Uterus (tissue), 4 donors: Measurements from ENCODE around the gene MS4A6A. TPM values are rescaled to one million over a fixed set of nuclear protein-coding genes. Genes with fewer than 3 reads are reported as not detected.

Source experiments
- DNase-seq, 2 donors: peaks; one replicate each; pipeline ENCODE4 v3.0.0-alpha.2; 2019 to 2020
- H3K27ac ChIP-seq, 2 donors: fragments of 200-600 bp; sonication (generic); 1 replicate in 1 of 2; 2 replicates in 1 of 2; pipeline ENCODE4 v1.5.1; 2016 to 2018
- H3K27me3 ChIP-seq, 2 donors: fragments of 200-600 bp; sonication (generic); one replicate each; pipeline ENCODE4 v1.5.1; 2018 to 2019; ENCODE audit warnings: control low read depth in 1 of 2
- H3K36me3 ChIP-seq, 2 donors: fragments of 200-600 bp; sonication (generic); one replicate each; pipeline ENCODE4 v1.5.1; 2019; ENCODE audit warnings: control low read depth in 1 of 2
- H3K4me1 ChIP-seq, 2 donors: fragments of 200-600 bp; sonication (generic); one replicate each; pipeline ENCODE4 v1.5.1; 2018 to 2019; ENCODE audit warnings: control low read depth in 1 of 2
- H3K4me3 ChIP-seq, 2 donors: fragments of 200-600 bp; sonication (generic); 1 replicate in 1 of 2; 2 replicates in 1 of 2; pipeline ENCODE4 v1.5.1; 2018 to 2019; ENCODE audit warnings: mild to moderate bottlenecking in 1 of 2
- H3K9me3 ChIP-seq, 2 donors: fragments of 200-600 bp; sonication (generic); one replicate each; pipeline ENCODE4 v1.5.1; 2019; ENCODE audit warnings: control low read depth in 1 of 2
- POLR2A ChIP-seq, 2 donors: fragments of 450-650 bp; IDR thresholded peaks; one replicate each; pipeline ENCODE4 v1.6.1; 2016; ENCODE audit warnings: antibody characterized with exemption in 2 of 2, mild to moderate bottlenecking in 1 of 2, moderate library complexity in 1 of 2
- intact Hi-C: fragments of 100-400 bp; cut with DNase I; formaldehyde crosslinking; loops from one replicate; pipeline ENCODE4 v1.15.1; 2023; ENCODE audit warnings: low total_unique reads
- total RNA-seq, 4 donors: library from RNA; depleted of rRNA in 3 of 4; stranded (reverse); fragments of >200 nt in 3 of 4; gene quantifications; one replicate each; pipeline versions ENCODE4 v1.1.0 to v1.2.4, GENCODE V29; 2014 to 2023
- TF ChIP-seq, protein P1 (sequence below), 4 experiments: fragments of 200-600 bp in 2 of 4; fragments of 450-650 bp in 2 of 4; sonication (generic) in 2 of 4; IDR thresholded peaks; one replicate each; pipeline ENCODE4 v1.5.1; 2016 to 2019; ENCODE audit warnings: antibody characterized with exemption in 4 of 4, mild to moderate bottlenecking in 2 of 4, moderate library complexity in 1 of 4
- donor health status: DM: yes; HTN: yes; CAD: no.

MS4A6A gene
- total RNA-seq, 4 donors from 2014 or later: 35.2 to 51.7 (median 40.3) TPM

DNA sequence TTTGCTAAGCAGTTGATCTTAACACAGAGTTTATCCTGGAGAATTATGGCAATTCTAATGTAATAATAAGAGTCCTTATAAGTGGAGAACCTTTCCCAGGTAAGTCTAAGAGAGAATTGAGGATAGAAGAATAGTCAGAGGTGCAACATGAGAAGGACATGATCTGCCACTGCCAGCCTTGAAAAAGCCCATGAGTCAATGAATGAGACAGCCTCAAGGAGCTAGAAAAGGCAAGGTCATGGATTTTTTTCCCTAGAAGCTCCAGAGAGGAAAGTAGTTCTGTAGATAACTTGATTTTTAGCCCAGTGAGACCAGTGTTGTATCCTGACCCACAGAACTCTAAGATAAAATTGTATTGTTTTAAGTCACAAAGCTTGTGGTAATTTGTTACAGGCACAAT is 16.9 kb downstream of the MS4A6A start:
- no peak overlapping the region for H3K4me3 ChIP-seq
- H3K9me3 ChIP-seq: no peaks in the 10 kb centered on the region
- H3K4me1 ChIP-seq: no peaks in the 10 kb centered on the region
- intact Hi-C loops: no loop called here
- no peak overlapping the region for H3K27ac ChIP-seq
- no peaks in the 10 kb centered on the region for H3K27me3 ChIP-seq
- H3K36me3 ChIP-seq: no peaks in the 10 kb centered on the region
- TF ChIP-seq, protein P1, sequence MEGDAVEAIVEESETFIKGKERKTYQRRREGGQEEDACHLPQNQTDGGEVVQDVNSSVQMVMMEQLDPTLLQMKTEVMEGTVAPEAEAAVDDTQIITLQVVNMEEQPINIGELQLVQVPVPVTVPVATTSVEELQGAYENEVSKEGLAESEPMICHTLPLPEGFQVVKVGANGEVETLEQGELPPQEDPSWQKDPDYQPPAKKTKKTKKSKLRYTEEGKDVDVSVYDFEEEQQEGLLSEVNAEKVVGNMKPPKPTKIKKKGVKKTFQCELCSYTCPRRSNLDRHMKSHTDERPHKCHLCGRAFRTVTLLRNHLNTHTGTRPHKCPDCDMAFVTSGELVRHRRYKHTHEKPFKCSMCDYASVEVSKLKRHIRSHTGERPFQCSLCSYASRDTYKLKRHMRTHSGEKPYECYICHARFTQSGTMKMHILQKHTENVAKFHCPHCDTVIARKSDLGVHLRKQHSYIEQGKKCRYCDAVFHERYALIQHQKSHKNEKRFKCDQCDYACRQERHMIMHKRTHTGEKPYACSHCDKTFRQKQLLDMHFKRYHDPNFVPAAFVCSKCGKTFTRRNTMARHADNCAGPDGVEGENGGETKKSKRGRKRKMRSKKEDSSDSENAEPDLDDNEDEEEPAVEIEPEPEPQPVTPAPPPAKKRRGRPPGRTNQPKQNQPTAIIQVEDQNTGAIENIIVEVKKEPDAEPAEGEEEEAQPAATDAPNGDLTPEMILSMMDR (IDR thresholded peaks at IDR 0.05): no peak
- no peak for TF ChIP-seq POLR2A (IDR thresholded peaks at IDR 0.05)
- no peak for DNase-seq

DNA sequence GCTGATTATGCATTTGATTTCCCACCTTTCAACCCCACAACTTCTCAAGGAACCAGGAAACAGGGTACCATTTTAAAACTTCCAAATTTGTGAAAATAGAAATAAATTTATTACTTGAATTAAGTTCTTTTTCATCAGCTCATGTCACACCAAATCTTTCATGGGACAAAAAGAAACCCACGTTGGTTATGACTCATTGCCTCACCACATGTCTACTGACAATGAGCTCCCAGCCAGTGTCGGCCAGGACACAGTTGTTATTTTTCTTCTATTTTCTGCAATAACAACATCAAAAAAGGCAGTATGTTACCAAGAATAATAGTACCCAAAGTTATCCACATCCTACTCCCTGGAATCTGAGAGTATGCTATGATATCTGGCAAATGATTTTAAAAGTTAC is 17.3 kb downstream of the MS4A6A start:
- no peaks in the 10 kb centered on the region for H3K27me3 ChIP-seq
- no peaks in the 10 kb centered on the region for H3K4me1 ChIP-seq
- no peaks in the 10 kb centered on the region for H3K9me3 ChIP-seq
- intact Hi-C loops: no loop called here
- no peaks in the 10 kb centered on the region for H3K36me3 ChIP-seq
- H3K27ac ChIP-seq: no peak overlapping the region
- no peak for TF ChIP-seq POLR2A (IDR thresholded peaks at IDR 0.05)
- TF ChIP-seq, protein P1 (IDR thresholded peaks at IDR 0.05): no peak
- no peak overlapping the region for H3K4me3 ChIP-seq
- no peak for DNase-seq

DNA sequence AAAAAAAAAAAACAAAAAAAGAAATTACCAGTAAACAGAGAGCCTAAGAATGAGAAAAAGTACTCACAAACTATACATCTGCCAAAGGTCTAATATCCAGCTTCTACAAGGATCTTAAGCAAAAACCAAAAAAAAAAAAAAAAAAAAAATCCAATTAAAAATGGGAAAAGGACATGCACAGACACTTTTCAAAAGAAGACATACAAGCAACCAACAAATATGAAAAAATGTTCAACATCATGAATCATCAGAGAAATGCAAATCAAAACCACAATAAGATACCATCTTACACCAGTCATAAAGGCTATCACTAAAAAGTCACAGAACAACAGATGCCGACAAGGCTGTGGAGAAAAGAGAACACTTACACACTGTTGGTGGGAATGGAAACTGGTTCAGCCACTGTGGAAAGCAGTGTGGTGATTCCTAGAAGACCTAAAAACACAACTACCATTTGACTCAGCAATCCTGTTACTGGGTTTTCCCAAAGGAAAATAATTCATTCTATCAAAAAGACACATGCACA is 18.3 kb downstream of the MS4A6A start:
- intact Hi-C loops: no loop called here
- no peak overlapping the region for H3K27ac ChIP-seq
- TF ChIP-seq, protein P1 (IDR thresholded peaks at IDR 0.05): no peak
- H3K36me3 ChIP-seq: no peaks in the 10 kb centered on the region
- H3K4me1 ChIP-seq: no peaks in the 10 kb centered on the region
- no peaks in the 10 kb centered on the region for H3K27me3 ChIP-seq
- H3K9me3 ChIP-seq: no peaks in the 10 kb centered on the region
- DNase-seq: no peak
- no peak overlapping the region for H3K4me3 ChIP-seq

DNA sequence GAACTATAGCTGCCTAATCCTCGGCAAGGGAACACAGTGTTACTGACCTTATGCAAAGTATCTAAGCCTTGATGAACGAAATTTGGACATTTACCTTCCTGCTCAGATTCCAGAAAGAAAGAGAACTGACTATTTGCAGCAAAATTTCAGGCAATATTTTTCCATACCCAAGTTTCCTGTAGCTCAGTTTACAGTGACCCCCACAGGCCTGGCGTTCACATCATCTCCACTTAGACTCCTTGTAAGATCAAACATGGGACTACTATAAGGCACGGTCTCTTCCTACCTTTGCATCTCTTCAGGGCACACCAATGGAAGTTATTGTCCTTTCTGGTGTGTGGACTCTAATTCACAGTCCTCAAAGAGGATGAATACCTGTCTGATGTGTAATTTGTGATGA is 21.1 kb downstream of the MS4A6A start:
- H3K4me1 ChIP-seq: no peaks in the 10 kb centered on the region
- no peaks in the 10 kb centered on the region for H3K27me3 ChIP-seq
- intact Hi-C loops: no loop called here
- no peak for DNase-seq
- no peaks in the 10 kb centered on the region for H3K9me3 ChIP-seq
- TF ChIP-seq POLR2A (IDR thresholded peaks at IDR 0.05): no peak
- TF ChIP-seq, protein P1 (IDR thresholded peaks at IDR 0.05): no peak
- H3K36me3 ChIP-seq: no peaks in the 10 kb centered on the region
- no peak overlapping the region for H3K4me3 ChIP-seq
- H3K27ac ChIP-seq: no peak overlapping the region

DNA sequence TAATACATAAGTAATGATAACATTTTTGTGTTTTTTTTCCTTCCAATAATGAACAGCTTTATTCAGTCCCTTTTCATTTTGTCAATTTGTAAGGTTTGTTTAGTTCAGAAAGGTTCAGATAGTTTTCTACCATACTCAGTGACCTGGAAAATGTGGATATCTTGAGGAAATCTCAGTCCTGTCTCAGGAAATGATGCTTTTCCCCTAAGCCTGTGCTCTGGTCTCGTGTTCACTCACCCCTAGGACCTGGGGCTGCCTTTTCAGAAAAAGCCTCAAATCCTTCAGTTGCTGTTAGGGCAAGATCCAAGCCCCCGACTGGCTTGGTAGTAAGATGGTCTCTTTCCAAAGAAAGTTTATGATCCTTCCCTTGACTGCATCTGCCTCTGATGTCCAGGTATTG is 21.8 kb downstream of the MS4A6A start:
- Histone ChIP-seq H3K9me3 (no peaks in the 10 kb centered on the region), H3K27me3 (no peaks in the 10 kb centered on the region), H3K4me3 (no peak overlapping the region), H3K36me3 (no peaks in the 10 kb centered on the region), H3K27ac (no peak overlapping the region), H3K4me1 (no peaks in the 10 kb centered on the region)
- TF ChIP-seq, protein P1 (IDR thresholded peaks at IDR 0.05): no peak
- TF ChIP-seq POLR2A (IDR thresholded peaks at IDR 0.05): no peak
- intact Hi-C loops: no loop called here
- DNase-seq: no peak
